Stimulated activated CD8-positive, alpha-beta memory T cell treated with anti-CD3 and anti-CD28 coated beads, Interleukin-7, amount 100 ng/mL, for 24 hours (primary cell): ENCODE results near the gene ANO8.

ENCODE experiments used
- DNase-seq: peaks from one replicate; pipeline ENCODE4 v3.0.0-alpha.2; 2020; ENCODE audit warnings: low read depth

Gene ANO8

DNA sequence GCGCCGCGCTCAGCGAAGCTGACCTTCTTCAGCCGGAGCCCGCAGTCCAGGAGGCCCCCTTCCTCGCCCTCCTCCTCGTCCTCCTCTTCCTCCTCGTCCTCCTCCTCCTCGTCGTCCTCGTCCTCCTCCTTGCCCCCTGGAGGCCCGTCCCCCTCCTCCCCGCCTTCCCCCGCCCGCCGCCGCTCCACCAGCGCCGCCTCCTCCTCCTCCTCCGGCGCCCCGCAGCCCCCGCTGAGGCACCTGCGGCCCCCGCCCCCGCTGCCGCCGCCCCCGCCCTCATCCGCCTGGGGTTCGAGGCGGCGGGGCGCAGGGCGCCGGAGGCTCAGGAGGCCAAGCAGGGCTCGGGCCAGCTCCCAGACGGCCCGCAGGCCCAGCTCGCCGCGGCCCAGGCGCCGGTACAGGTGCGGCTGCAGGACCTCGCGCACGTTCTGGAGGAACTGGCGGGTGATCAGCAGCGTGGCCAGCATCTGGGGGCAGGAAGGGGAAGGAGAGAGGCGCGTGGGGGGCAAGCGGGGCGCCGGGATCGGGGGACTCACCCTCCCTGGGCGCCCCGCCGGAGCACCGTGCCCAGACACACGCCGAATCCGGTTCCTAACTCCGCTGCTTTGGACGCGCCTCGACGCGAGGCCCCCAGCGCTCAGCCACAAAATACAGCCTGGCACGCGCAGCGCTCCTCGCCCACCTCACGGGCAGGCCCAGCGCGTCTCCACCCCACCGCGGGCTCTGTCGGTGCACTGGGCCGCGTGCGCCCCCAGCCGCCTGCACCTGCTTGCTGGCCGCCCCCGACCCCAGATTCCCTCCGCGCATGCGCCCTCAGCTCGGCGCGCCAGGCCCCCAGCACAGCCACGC is 5.9 kb downstream of the ANO8 start:
- DNase-seq, result no peak

- DNase-seq, result peak; percentile 17
Measured at GRCh38 chr19:17327654-17328516, 6.8 kb downstream of the ANO8 start.

GRCh38 chr19:17327068-17327653 is 7.5 kb downstream of the ANO8 start:
- no peak for DNase-seq

DNA sequence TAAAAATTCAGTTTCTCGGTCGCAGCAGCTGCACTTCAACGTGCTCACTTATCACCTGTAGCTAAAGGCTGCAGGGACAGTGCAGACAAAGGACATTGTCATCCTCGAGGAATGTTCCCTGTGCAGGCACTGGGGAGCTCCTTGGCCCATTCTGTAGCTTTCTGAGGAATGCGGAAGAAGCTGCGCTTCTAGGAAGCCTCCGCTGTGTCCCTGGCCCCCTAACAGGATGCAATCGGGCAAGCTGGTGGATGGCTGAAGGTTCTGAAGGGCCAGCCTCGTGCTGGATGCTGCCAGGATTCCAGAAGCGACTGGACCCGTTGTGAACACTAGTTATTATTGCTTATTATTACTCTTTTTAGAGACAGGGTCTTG is 8.1 kb downstream of the ANO8 start:
- DNase-seq, result no peak

- no peak for DNase-seq
Measured at GRCh38 chr19:17325881-17326594, 8.6 kb downstream of the ANO8 start.

GRCh38 chr19:17325133-17325532 is 9.5 kb downstream of the ANO8 start:
- DNase-seq, result no peak

DNA sequence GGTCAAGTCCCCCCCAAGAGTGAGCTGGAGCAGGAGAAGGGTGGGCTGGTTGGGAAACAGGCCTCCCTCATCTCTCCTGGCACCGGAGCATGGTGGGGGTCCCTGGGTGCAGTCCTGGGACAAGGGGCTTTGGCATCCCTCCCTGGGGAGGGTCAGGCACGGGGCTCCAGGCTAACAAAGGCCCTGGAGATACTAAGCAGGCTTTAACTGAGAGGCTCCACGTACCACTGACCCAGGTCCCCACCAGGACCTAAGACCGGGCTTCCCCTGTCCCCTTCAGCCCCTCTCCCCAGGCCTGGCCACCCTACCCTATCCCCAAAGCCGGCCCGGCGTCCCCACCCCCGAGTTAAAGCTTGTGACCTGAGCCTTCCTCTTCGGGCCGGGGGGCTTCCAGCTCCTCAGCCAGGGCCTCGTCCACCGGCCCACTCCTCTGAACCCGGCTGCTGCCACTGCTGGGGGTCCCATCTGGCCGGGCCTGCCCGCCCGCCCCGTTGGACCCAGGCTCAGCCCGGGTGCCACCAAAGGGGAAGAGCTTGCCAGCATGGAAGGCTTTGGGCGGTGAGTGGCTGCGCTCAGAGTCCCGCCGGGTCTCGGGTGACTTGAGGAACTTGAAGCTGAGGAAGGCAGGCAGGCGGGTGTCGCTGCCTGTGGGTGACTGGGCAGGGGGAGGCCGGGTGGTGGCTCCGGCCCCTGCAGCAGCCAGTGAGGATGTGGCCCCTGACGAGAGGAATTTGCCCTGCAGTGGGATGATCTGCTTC is 10.1 kb downstream of the ANO8 start:
- no peak for DNase-seq

DNA sequence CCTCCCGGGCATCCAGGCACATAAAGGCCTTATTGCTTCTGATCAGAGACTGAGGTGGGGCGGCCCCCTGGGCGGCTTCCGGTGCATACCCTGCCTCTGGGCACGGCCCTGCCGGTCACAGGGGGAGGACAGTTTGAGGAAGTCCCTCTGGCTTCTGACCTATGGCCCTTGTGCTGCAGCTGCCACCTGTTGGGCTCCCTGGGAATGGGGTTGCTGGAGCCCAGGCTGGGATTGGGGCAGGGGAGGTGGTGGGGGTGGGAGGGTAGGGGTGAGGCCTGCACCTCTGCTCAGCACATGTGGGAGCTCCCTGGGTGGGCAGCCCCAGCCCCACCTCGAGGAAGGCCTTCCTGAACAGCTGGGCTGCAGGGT is 10.7 kb downstream of the ANO8 start:
- DNase-seq, result no peak

DNA sequence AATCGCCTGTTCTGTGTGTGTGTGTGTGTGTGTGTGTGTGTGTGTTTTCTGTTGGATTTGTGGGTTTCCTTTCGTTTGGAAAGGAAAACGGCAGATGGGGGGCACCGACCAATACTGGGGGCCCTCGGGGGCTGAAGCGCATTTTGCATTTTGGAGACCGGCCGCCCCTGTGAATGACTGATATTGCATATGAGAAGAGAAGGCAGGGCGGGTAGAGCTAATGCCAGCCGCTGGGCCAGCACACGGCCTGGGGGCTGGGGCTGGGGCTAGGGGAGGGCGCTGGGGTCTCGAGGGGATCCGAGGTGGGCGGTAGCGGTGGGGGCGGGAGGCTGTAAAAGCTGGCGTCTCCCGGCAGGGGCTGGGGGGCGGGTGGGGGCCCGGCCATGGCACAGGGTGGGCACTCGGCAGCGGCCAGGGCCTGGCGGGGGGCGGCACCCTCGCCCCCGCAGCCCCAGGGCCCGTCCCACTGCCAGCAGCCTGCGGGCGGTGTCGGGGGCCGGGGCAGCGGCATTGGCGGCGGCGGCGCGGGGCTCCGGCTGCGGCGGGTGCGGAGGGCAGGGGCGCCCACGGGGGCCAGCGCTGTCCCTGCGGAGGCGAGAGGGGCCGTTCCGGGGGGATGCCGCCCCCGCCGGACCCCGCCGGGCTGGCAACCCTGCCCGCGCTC is 11.2 kb downstream of the ANO8 start:
- DNase-seq, result no peak

GRCh38 chr19:17322854-17323253 is 11.8 kb downstream of the ANO8 start:
- DNase-seq, result no peak

DNA sequence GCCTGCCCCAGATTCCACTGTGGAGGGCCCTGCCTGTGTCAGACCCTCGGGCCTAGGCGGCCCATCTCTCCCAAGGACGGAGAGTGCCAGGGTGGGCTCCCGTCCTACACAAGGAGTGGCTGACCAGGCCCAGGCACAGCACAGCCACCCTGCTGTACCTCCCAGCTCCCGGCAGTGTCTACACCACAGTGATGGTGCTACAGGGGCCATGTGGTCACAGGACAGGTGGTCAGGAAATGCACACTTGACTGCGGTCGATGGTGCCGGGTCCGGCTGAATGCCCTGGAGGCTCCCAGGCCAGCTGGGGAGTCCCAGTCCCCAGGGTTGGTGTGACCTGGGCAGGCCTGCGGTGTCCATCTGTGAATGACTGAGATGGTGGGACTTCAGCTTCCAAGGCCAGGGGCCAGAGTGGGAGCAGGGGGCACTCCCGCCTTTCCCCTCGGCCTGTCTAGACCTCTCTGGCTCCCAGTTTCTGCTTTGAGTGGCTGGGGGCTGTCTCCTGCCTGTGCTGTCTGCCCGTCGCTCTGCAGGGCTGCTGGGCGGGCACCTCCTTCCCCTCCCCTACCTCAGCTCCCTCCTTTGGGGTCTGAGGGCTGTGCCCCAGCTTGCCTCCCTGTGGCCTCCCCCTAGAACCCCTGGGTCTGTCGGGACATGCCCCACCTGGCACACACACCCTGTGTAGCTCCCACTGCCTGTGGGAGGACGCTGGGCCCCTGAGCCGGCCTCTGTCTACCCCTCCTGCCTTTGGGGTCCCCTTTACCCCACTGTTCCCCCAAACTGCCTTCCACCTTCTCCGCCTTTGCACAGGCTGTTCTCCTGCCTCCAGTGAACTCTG is 12.8 kb downstream of the ANO8 start:
- no peak for DNase-seq

GRCh38 chr19:17320435-17320834 is 14.2 kb downstream of the ANO8 start:
- DNase-seq, result no peak

DNA sequence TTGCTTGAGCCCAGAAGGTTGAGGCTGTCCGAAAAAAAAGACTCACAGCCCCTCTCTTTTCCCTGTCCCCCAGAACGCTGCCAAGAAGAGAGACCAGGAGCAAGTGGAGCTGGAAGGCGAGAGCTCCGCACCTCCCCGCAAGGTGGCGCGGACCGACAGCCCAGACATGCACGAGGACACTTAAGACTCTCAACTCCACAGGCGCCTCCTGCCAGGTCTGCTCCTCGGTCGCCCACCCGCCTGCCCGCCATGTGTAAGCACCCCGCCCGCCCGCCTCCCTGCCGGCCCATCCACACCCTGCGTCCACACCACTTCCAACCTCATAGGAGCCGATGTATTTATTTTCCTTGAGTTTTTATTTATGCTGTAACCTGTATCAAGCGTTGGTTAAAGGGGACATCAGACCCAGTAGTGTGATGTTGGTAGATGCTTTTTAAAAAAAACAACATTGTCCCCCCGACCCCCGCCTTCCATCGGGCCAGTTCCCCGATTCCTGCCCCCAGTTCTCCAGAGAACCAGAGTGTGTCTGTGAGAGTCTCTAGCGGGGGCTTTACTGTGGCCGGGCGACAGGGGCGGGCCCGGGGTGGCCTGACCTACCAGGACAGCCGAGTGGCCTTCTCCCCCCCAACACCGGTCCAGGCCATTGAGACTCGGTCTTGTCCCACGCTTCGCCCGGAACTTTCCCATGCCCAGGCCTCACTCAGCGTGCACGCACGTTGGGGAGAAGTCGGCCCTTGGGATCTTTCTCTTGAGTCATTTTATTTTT is 15.0 kb downstream of the ANO8 start:
- no peak for DNase-seq

DNA sequence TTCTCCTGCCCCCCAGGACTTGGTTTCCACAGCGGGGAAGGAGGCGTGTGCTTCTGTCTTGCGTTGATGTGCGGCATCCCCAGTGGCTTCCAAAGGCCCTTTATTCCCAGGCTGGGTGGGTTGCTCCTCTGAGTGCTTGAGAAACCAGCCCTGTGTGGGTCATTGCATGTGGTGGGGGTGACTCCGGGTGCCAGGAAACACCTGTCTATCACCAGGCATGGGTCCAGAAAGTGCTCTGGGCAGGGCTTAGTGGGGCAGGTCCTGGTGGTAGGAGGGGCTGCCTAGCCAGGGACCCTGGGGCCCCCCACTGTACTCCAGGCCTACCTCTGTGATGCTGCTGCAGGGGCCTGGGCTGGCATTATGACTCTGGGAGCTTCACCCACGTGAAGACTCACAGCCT is 15.7 kb downstream of the ANO8 start:
- DNase-seq, result no peak

GRCh38 chr19:17314007-17314593 is 20.6 kb downstream of the ANO8 start:
- DNase-seq, result no peak

- no peak for DNase-seq
Measured at GRCh38 chr19:17312189-17313113, 22.2 kb downstream of the ANO8 start.

DNA sequence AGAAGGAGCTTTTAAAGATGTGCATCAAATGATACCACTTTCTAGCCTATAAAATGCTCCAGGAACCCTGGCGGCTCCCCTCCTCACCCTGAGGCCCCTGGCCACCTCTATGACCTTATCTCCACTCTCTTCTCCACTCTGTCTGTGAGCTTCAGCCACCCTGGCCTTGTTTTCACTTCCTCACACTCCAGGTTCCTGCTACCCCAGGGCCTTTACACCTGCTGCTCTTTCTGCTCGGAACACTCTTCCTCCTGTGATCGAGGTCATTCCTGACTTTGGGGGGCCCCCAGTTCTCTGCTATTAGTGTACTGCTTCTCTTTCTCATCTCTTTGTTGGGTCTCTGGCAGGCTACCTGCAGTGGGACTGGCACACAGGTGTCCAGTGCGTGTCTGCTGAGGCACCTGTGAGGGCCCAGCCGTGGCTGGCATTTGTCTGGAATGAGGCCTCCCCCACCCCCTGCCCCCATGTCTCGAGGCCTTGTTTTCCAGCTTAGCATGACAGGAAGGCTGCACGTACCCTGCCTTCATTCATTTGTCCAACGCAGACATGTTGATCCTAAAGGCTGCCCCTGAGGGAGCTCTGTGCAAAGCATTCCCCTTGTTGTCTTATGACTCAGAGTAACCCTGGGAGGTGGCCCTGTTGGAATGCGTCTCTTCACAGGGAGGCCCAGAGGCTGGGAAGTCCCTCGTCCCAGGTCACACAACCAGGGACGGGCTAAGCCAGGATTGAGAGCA is 23.0 kb downstream of the ANO8 start:
- no peak for DNase-seq
